Transverse colon (tissue), 4 donors: ENCODE results near the gene CRIP2.

ENCODE experiments used
- CTCF ChIP-seq, 5 experiments: fragments of 200-600 bp in 3 of 5; fragments of 450-650 bp in 2 of 5; sonication (generic) in 3 of 5; IDR thresholded peaks; 1 replicate in 2 of 5; 2 replicates in 3 of 5; pipeline ENCODE4 v1.5.1; 2016 to 2017; ENCODE audit warnings: antibody characterized with exemption in 5 of 5, inconsistent platforms in 3 of 5, mild to moderate bottlenecking in 2 of 5, moderate library complexity in 1 of 5
- EP300 ChIP-seq: sonication (generic); formaldehyde crosslinking; IDR thresholded peaks from one replicate; pipeline ENCODE4 v1.6.1; 2017; ENCODE audit warnings: antibody characterized with exemption, low read depth
- POLR2AphosphoS5 ChIP-seq, 3 donors: sonication (generic); formaldehyde crosslinking; IDR thresholded peaks; one replicate each; pipeline ENCODE4 v1.6.1; 2016; ENCODE audit warnings: antibody characterized with exemption in 3 of 3

GRCh38 chr14:105469456-105470349 is 4.9 kb upstream of the CRIP2 start:
- no peak for TF ChIP-seq POLR2AphosphoS5 (IDR thresholded peaks at IDR 0.05)
- TF ChIP-seq CTCF (IDR thresholded peaks at IDR 0.05): no peak
- no peak for TF ChIP-seq EP300
